Activated CD8-positive, alpha-beta T cell treated with anti-CD3 and anti-CD28 coated beads for 36 hours (primary cell): ENCODE data around the gene C5orf24. TPM values are rescaled to one million over a fixed set of nuclear protein-coding genes. Genes with fewer than 3 reads are reported as not detected.

Experiments used
- ATAC-seq: fragments of 200-7000 bp; cut with Tn5 transposase; one replicate; pipeline ENCODE4 v1.10.0; 2021; ENCODE audit warnings: mild to moderate bottlenecking, moderate library complexity
- CTCF ChIA-PET: fragments of 350-600 bp; sonication (Branson Sonifier 250); formaldehyde crosslinking; loops from one replicate; lab custom pipeline; 2021; ENCODE audit warnings: antibody characterized with exemption; lab: Charles Lee
- POLR2A ChIA-PET: fragments of 350-600 bp; sonication (Branson Sonifier 250); formaldehyde crosslinking; loops from one replicate; lab custom pipeline; 2021; ENCODE audit warnings: antibody characterized with exemption; lab: Charles Lee
- DNase-seq: peaks from one replicate; pipeline ENCODE4 v3.0.0-alpha.2; 2020
- H3K27ac Mint-ChIP-seq: one replicate; pipeline ENCODE4 v1.8.0; 2021; ENCODE audit warnings: mild to moderate bottlenecking, mixed read lengths
- H3K27me3 Mint-ChIP-seq: one replicate; pipeline ENCODE4 v1.8.0; 2021; ENCODE audit warnings: mixed read lengths
- H3K36me3 Mint-ChIP-seq: one replicate; pipeline ENCODE4 v1.8.0; 2021; ENCODE audit warnings: low read depth, mixed read lengths
- H3K4me1 Mint-ChIP-seq: one replicate; pipeline ENCODE4 v1.8.0; 2021; ENCODE audit warnings: low read depth, mixed read lengths
- H3K4me3 Mint-ChIP-seq: one replicate; pipeline ENCODE4 v1.8.0; 2021; ENCODE audit warnings: mild to moderate bottlenecking, moderate library complexity, mixed read lengths
- H3K9me3 Mint-ChIP-seq: one replicate; pipeline ENCODE4 v1.8.0; 2021; ENCODE audit warnings: mixed read lengths
- CTCF ChIP-seq: fragments of 200-600 bp; IDR thresholded peaks from one replicate; pipeline ENCODE4 v1.8.0; 2022; ENCODE audit warnings: antibody characterized with exemption, mild to moderate bottlenecking
- intact Hi-C: fragments of 100-400 bp; cut with micrococcal nuclease; formaldehyde crosslinking; loops from one replicate; pipeline ENCODE4 v1.10.0; 2022
- total RNA-seq, 2 experiments: library from RNA; stranded (reverse); gene quantifications; one replicate each; pipeline ENCODE4 v1.2.3, GENCODE V29; 2021

Gene C5orf24
- total RNA-seq, 2 experiments from 2014 or later = 24.4 to 25.3 TPM

- H3K4me1 Mint-ChIP-seq = peaks cover 13% of the 10 kb centered on the region
- intact Hi-C loops = no loop called here
- ChIA-PET POLR2A (interaction anchor here (1.2 kb wide), 1 partner anchor 60 kb away, joined by 3 read pairs; no protein-coding TSS in a partner anchor), CTCF (interaction anchor here (0.6 to 1.2 kb wide), 4 partner anchors 18 to 78 kb away, joined by 3 read pairs; partner anchors contain the start of genes CAMLG and DDX46)
- no peak overlapping the region for H3K27ac Mint-ChIP-seq
- no peaks in the 10 kb centered on the region for H3K27me3 Mint-ChIP-seq
- TF ChIP-seq CTCF = no peak
- H3K36me3 Mint-ChIP-seq = peaks cover 39% of the 10 kb centered on the region
- H3K4me3 Mint-ChIP-seq = no peak overlapping the region
- no peaks in the 10 kb centered on the region for H3K9me3 Mint-ChIP-seq
- DNase-seq (no peak), ATAC-seq (no peak)
Observed at GRCh38 chr5:134817006-134817405, 28.8 kb upstream of the C5orf24 start.

GRCh38 chr5:134818776-134819175 lies 27.0 kb upstream of the C5orf24 start:
- POLR2A ChIA-PET = no interaction called here
- ATAC-seq (no peak), DNase-seq (no peak)
- Mint-ChIP-seq H3K27me3 (no peaks in the 10 kb centered on the region), H3K4me1 (peaks cover 1% of the 10 kb centered on the region), H3K9me3 (no peaks in the 10 kb centered on the region), H3K4me3 (no peak overlapping the region), H3K36me3 (peaks cover 35% of the 10 kb centered on the region), H3K27ac (no peak overlapping the region)
- intact Hi-C loops = no loop called here
- CTCF ChIA-PET = no interaction called here
- no peak for TF ChIP-seq CTCF

GRCh38 chr5:134819407-134819963 lies 26.3 kb upstream of the C5orf24 start:
- CTCF ChIA-PET = no interaction called here
- H3K9me3 Mint-ChIP-seq = no peaks in the 10 kb centered on the region
- H3K27me3 Mint-ChIP-seq = no peaks in the 10 kb centered on the region
- no peak overlapping the region for H3K27ac Mint-ChIP-seq
- DNase-seq (no peak), ATAC-seq (no peak)
- POLR2A ChIA-PET = no interaction called here
- H3K4me1 Mint-ChIP-seq = no peaks in the 10 kb centered on the region
- no peak overlapping the region for H3K4me3 Mint-ChIP-seq
- peaks cover 33% of the 10 kb centered on the region for H3K36me3 Mint-ChIP-seq
- TF ChIP-seq CTCF = no peak
- intact Hi-C loops = no loop called here

- no peak for TF ChIP-seq CTCF
- DNase-seq (no peak), ATAC-seq (no peak)
- no peak overlapping the region for H3K4me3 Mint-ChIP-seq
- intact Hi-C loops = no loop called here
- H3K4me1 Mint-ChIP-seq = no peaks in the 10 kb centered on the region
- CTCF ChIA-PET = interaction anchor here (1.3 kb wide), 1 partner anchor 12 kb away, joined by 4 read pairs; no protein-coding TSS in a partner anchor
- peaks cover 40% of the 10 kb centered on the region for H3K36me3 Mint-ChIP-seq
- no peaks in the 10 kb centered on the region for H3K27me3 Mint-ChIP-seq
- no peak overlapping the region for H3K27ac Mint-ChIP-seq
- no peaks in the 10 kb centered on the region for H3K9me3 Mint-ChIP-seq
- POLR2A ChIA-PET = interaction anchor here (0.6 kb wide), 1 partner anchor 34 kb away, joined by 3 read pairs; no protein-coding TSS in a partner anchor
Observed at GRCh38 chr5:134821841-134822240, 23.9 kb upstream of the C5orf24 start.

GRCh38 chr5:134824681-134825080 lies 21.1 kb upstream of the C5orf24 start:
- POLR2A ChIA-PET = interaction anchor here (1.2 to 2.2 kb wide), 3 partner anchors 11 to 20 kb away, joined by 3 to 10 read pairs (median 6); partner anchors contain the start of gene C5orf24
- no peak for ATAC-seq
- no peak for TF ChIP-seq CTCF
- Mint-ChIP-seq H3K27me3 (no peaks in the 10 kb centered on the region), H3K9me3 (no peaks in the 10 kb centered on the region), H3K4me1 (no peaks in the 10 kb centered on the region), H3K27ac (no peak overlapping the region), H3K36me3 (peaks cover 30% of the 10 kb centered on the region), H3K4me3 (no peak overlapping the region)
- CTCF ChIA-PET = no interaction called here
- no peak for DNase-seq
- intact Hi-C loops = no loop called here
